Peyer's patch (tissue), 4 donors: Measurements from ENCODE around the gene PGA3.
"Not testable (repeated sequence)": the region's sequence is repeated elsewhere in the genome, so short reads cannot be mapped to it uniquely, and the experiment has no call there.

Experiments
- POLR2A ChIP-seq, 2 donors: fragments of 450-650 bp; IDR thresholded peaks; one replicate each; pipeline ENCODE4 v1.5.1; 2017; ENCODE audit warnings: antibody characterized with exemption in 2 of 2, mild to moderate bottlenecking in 2 of 2, moderate library complexity in 2 of 2
- TF ChIP-seq, protein P1 (sequence below), 6 experiments: fragments of 450-650 bp in 4 of 6; fragments of 200-600 bp in 2 of 6; sonication (generic) in 1 of 6; IDR thresholded peaks; one replicate each; pipeline ENCODE4 v1.5.1; 2017 to 2019; ENCODE audit warnings: antibody characterized with exemption in 6 of 6, mild to moderate bottlenecking in 3 of 6, moderate library complexity in 1 of 6

DNA sequence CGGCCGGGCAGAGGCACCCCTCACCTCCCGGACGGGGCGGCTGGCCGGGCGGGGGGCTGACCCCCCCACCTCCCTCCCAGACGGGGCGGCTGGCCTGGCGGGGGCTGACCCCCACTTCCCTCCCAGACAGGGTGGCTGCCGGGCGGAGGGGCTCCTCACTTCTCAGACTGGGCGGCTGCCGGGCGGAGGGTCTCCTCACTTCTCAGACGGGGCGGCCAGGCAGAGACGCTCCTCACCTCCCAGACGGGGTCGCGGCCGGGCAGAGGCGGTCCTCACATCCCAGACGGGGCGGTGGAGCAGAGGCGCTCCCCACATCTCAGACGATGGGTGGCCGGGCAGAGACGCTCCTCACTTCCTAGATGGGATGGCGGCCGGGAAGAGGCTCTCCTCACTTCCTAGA, 37.0 kb upstream of the PGA3 start:
- TF ChIP-seq, protein P1, sequence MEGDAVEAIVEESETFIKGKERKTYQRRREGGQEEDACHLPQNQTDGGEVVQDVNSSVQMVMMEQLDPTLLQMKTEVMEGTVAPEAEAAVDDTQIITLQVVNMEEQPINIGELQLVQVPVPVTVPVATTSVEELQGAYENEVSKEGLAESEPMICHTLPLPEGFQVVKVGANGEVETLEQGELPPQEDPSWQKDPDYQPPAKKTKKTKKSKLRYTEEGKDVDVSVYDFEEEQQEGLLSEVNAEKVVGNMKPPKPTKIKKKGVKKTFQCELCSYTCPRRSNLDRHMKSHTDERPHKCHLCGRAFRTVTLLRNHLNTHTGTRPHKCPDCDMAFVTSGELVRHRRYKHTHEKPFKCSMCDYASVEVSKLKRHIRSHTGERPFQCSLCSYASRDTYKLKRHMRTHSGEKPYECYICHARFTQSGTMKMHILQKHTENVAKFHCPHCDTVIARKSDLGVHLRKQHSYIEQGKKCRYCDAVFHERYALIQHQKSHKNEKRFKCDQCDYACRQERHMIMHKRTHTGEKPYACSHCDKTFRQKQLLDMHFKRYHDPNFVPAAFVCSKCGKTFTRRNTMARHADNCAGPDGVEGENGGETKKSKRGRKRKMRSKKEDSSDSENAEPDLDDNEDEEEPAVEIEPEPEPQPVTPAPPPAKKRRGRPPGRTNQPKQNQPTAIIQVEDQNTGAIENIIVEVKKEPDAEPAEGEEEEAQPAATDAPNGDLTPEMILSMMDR (IDR thresholded peaks at IDR 0.05) = not testable (repeated sequence)
- TF ChIP-seq POLR2A (IDR thresholded peaks at IDR 0.05) = not testable (repeated sequence)
